Smooth muscle cell (in vitro differentiated cells): ENCODE measurements around the gene LRRC27. TPM values are rescaled to one million over a fixed set of nuclear protein-coding genes. Genes with fewer than 3 reads are reported as not detected.
"Not testable (repeated sequence)": the region's sequence is repeated elsewhere in the genome, so short reads cannot be mapped to it uniquely, and the experiment has no call there.

Source experiments
- DNase-seq: peaks from one replicate; lab custom pipeline; 2025; ENCODE audit not compliant: unreplicated experiment; lab: John Stamatoyannopoulos, UW
- H2AFZ ChIP-seq: fragments of 200-600 bp; sonication (generic); 2 replicates; pipeline ENCODE4 v1.6.0; 2016; ENCODE audit warnings: antibody characterized with exemption, low read depth, mild to moderate bottlenecking
- H3F3A ChIP-seq: fragments of 200-600 bp; sonication (generic); 2 replicates; pipeline ENCODE4 v1.6.0; 2017; ENCODE audit warnings: antibody characterized with exemption, low read depth
- H3K27ac ChIP-seq: fragments of 200-600 bp; sonication (generic); 2 replicates; pipeline ENCODE4 v1.5.1; 2016; ENCODE audit warnings: low read depth, mild to moderate bottlenecking
- H3K27me3 ChIP-seq: fragments of 200-600 bp; sonication (generic); 2 replicates; pipeline ENCODE4 v1.6.1; 2016; ENCODE audit warnings: low read depth, mild to moderate bottlenecking
- H3K36me3 ChIP-seq: fragments of 200-600 bp; sonication (generic); 2 replicates; pipeline ENCODE4 v1.5.1; 2016; ENCODE audit warnings: low read depth
- H3K4me1 ChIP-seq: fragments of 200-600 bp; sonication (generic); 2 replicates; pipeline ENCODE4 v1.5.1; 2016; ENCODE audit warnings: low read depth
- H3K4me2 ChIP-seq: fragments of 200-600 bp; sonication (generic); 2 replicates; pipeline ENCODE4 v1.6.0; 2016; ENCODE audit warnings: mild to moderate bottlenecking
- H3K4me3 ChIP-seq: fragments of 200-600 bp; sonication (generic); 2 replicates; pipeline ENCODE4 v1.5.1; 2016; ENCODE audit warnings: mild to moderate bottlenecking
- H3K79me2 ChIP-seq: fragments of 200-600 bp; sonication (generic); 2 replicates; pipeline ENCODE4 v1.6.0; 2016; ENCODE audit warnings: low read depth, mild to moderate bottlenecking
- H3K9ac ChIP-seq: fragments of 200-600 bp; sonication (generic); 2 replicates; pipeline ENCODE4 v1.6.0; 2016; ENCODE audit warnings: low read depth
- H3K9me3 ChIP-seq: fragments of 200-600 bp; sonication (generic); replicated peaks from 2 replicates; pipeline ENCODE4 v1.5.1; 2016; ENCODE audit warnings: low read depth
- H4K20me1 ChIP-seq: fragments of 200-600 bp; sonication (generic); 2 replicates; pipeline ENCODE4 v1.6.0; 2016; ENCODE audit warnings: low read depth
- WGBS: methylation state at CpG from one replicate; pipeline ENCODE4 v1.1.7; 2016; ENCODE audit warnings: low lambda C conversion rate; 5-methylcytosine and 5-hydroxymethylcytosine counted together
- polyA plus RNA-seq: library from polyadenylated mRNA; unstranded; fragments of >200 nt; fragmentation: Nextera tagmentation; extraction: Ambion mirVana; gene quantifications from 2 replicates; pipeline ENCODE4 v1.2.1, GENCODE V29; 2016
- total RNA-seq: library from RNA; depleted of rRNA; stranded (reverse); fragments of >200 nt; gene quantifications from 2 replicates; pipeline ENCODE4 v1.2.3, GENCODE V29; 2014
- TF ChIP-seq, protein P1 (sequence below): fragments of 200-600 bp; sonication (generic); IDR thresholded peaks from 2 replicates; pipeline ENCODE4 v1.5.1; 2017; ENCODE audit warnings: borderline replicate concordance, mild to moderate bottlenecking, antibody characterized with exemption; ENCODE audit not compliant: insufficient read depth, poor library complexity, severe bottlenecking

LRRC27 gene
- total and polyA plus RNA-seq, 2 experiments from 2014 or later = 7.6 to 11.5 TPM

DNA sequence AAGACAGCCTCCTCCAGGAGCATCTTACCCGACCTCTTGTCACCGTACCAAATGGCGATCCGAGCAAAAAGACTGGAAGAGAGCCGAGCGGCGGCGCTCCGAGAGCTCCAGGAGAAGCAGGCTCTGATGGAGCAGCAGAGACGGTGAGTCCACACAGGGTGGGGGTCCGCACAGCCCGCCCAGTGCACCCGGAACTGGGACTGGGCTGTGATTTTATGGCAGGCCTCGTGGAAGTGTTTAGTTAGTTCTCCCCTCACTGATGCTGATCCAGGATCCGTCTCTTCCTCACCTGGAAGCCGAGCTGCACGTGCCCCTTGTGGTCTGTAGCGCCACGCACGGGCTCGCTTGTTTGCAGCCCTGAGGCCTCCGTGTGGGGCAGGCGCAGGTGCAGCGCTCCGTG is 19.6 kb downstream of the LRRC27 start:
- Histone ChIP-seq H2AFZ (no peak overlapping the region), H4K20me1 (no peaks in the 10 kb centered on the region)
- WGBS = 80% methylated on average over 25 of the region's 25 CpGs

DNA sequence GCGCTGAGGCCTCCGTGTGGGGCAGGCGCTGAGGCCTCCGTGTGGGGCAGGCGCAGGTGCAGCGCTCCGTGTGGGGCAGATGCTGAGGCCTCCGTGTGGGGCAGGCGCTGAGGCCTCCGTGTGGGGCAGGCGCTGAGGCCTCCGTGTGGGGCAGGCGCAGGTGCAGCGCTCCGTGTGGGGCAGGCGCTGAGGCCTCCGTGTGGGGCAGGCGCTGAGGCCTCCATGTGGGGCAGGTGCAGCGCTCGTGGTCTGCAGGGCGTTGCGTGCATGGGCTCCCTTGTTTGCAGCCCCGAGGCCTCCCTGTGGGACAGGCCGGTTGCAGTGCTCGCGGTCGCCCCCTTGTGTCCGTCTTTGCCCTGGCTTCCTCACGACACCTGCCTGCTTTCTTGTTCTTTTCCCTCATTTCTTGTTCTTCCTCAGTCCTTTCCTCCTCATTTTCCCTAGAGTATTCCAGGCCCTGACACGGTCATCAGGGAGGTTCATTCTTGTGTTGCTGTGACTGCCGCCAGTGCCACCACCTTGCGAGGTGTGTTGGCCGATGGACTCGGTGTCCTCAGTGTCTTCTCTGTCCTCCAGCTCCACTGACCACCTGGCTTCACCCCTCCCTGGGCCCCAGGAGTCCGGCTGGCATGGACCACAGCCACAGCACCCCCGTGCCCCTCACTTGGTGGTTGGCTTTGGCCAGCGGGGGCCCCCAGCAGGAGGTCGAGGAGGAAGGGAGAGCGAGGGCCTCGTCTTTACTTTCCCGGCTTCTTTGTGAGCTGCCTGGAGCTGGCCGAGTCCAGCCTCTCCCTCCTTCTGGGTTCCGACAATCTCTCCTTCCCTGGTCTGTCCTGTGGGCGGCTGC is 20.7 kb downstream of the LRRC27 start:
- TF ChIP-seq, protein P1, sequence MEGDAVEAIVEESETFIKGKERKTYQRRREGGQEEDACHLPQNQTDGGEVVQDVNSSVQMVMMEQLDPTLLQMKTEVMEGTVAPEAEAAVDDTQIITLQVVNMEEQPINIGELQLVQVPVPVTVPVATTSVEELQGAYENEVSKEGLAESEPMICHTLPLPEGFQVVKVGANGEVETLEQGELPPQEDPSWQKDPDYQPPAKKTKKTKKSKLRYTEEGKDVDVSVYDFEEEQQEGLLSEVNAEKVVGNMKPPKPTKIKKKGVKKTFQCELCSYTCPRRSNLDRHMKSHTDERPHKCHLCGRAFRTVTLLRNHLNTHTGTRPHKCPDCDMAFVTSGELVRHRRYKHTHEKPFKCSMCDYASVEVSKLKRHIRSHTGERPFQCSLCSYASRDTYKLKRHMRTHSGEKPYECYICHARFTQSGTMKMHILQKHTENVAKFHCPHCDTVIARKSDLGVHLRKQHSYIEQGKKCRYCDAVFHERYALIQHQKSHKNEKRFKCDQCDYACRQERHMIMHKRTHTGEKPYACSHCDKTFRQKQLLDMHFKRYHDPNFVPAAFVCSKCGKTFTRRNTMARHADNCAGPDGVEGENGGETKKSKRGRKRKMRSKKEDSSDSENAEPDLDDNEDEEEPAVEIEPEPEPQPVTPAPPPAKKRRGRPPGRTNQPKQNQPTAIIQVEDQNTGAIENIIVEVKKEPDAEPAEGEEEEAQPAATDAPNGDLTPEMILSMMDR = peak; percentile 65
- not testable (repeated sequence) for H3F3A ChIP-seq, H3K4me2 ChIP-seq, H3K27me3 ChIP-seq, H2AFZ ChIP-seq, H3K79me2 ChIP-seq, H3K27ac ChIP-seq, H4K20me1 ChIP-seq, H3K36me3 ChIP-seq, H3K4me3 ChIP-seq, H3K4me1 ChIP-seq, H3K9me3 ChIP-seq, H3K9ac ChIP-seq
- peak; percentile 20 for DNase-seq
- 54% methylated on average over 23 of the region's 44 CpGs for WGBS

More for the DNA sequence above, 19.6 kb downstream of the LRRC27 start:
- TF ChIP-seq, protein P1 = no peak
- H3K4me1 ChIP-seq = no peaks in the 10 kb centered on the region
- H3K4me3 ChIP-seq = no peak overlapping the region
- H3K27ac ChIP-seq = no peak overlapping the region
- DNase-seq = no peak
- H3K9ac ChIP-seq = no peak overlapping the region
- no peaks in the 10 kb centered on the region for H3K9me3 ChIP-seq
- H3K27me3 ChIP-seq = no peaks in the 10 kb centered on the region
- H3F3A ChIP-seq = no peaks in the 10 kb centered on the region
- no peaks in the 10 kb centered on the region for H3K79me2 ChIP-seq
- H3K36me3 ChIP-seq = no peaks in the 10 kb centered on the region
- no peak overlapping the region for H3K4me2 ChIP-seq

GRCh38 chr10:132353456-132354355 is 21.7 kb downstream of the LRRC27 start:
- 92% methylated on average over 20 of the region's 20 CpGs for WGBS
- no peak overlapping the region for H3K27ac ChIP-seq
- no peak overlapping the region for H3K4me2 ChIP-seq
- H3K27me3 ChIP-seq = no peaks in the 10 kb centered on the region
- H3K4me3 ChIP-seq = no peak overlapping the region
- H3K4me1 ChIP-seq = no peaks in the 10 kb centered on the region
- no peak overlapping the region for H3K9ac ChIP-seq
- H2AFZ ChIP-seq = no peak overlapping the region
- H3K36me3 ChIP-seq = no peaks in the 10 kb centered on the region
- no peaks in the 10 kb centered on the region for H4K20me1 ChIP-seq
- H3K79me2 ChIP-seq = no peaks in the 10 kb centered on the region
- no peaks in the 10 kb centered on the region for H3F3A ChIP-seq
- TF ChIP-seq, protein P1 = no peak
- no peaks in the 10 kb centered on the region for H3K9me3 ChIP-seq
- DNase-seq = no peak
